ENCODE data around the gene RELA. TPM values are rescaled to one million over a fixed set of nuclear protein-coding genes. Genes with fewer than 3 reads are reported as not detected.

RELA gene
- polyA plus RNA-seq, 3 donors = 21.3 to 67.9 (median 30.9) TPM

GRCh38 chr11:65699306-65699705 lies 36.6 kb upstream of the RELA start:
- Histone ChIP-seq H3K4me1 (ENCODE audit: control insufficient read depth in 1 of 2, insufficient read depth in 2 of 2, low read length in 2 of 2) (no peaks in the 10 kb centered on the region), H3K79me2 (ENCODE audit: insufficient read depth, low read length) (no peaks in the 10 kb centered on the region), H2AFZ (ENCODE audit: insufficient read depth, low read depth, low read length, poor library complexity, severe bottlenecking) (no peak overlapping the region), H3K36me3 (replicated peaks in 1 of 2; ENCODE audit: control insufficient read depth in 1 of 2, insufficient read depth in 2 of 2, low read length in 2 of 2) (no peaks in the 10 kb centered on the region), H3K27ac (ENCODE audit: low read depth in 1 of 2, low read length in 2 of 2) (no peak overlapping the region), H3K9me3 (replicated peaks in 1 of 2; ENCODE audit: control insufficient read depth in 1 of 2, insufficient read depth in 1 of 2, low read length in 2 of 2) (no peaks in the 10 kb centered on the region), H4K20me1 (ENCODE audit: insufficient read depth, low read length) (no peaks in the 10 kb centered on the region), H3K4me2 (replicated peaks; ENCODE audit: extremely low read depth, low read length, poor library complexity, severe bottlenecking) (no peak overlapping the region), H3K4me3 (replicated peaks in 1 of 3; ENCODE audit: low read depth in 2 of 3, low read length in 3 of 3) (no peak overlapping the region), H3K9ac (ENCODE audit: insufficient read depth, low read length, poor library complexity, severe bottlenecking) (no peak overlapping the region), H3K27me3 (ENCODE audit: control insufficient read depth in 2 of 2, insufficient read depth in 2 of 2, low read length in 2 of 2) (no peaks in the 10 kb centered on the region)
- 100% methylated on average over 5 of the region's 7 CpGs for WGBS (ENCODE audit: insufficient coverage)
- Mint-ChIP-seq H3K27ac (no peak overlapping the region), H3K9me3 (peaks cover 0 to 3% (median 0%) of the 10 kb centered on the region in 7 donors), H3K36me3 (no peaks in the 10 kb centered on the region), H3K4me1 (peaks cover 6% of the 10 kb centered on the region), H3K4me3 (no peak overlapping the region), H3K27me3 (ENCODE audit: low read depth in 3 of 3) (peaks cover 0 to 2% (median 2%) of the 10 kb centered on the region in 3 donors)
- no peak for DNase-seq
- no peak for TF ChIP-seq CTCF (IDR thresholded peaks at IDR 0.05)
- intact Hi-C loops (cut with micrococcal nuclease) = no loop called here

- Histone ChIP-seq H4K20me1 (ENCODE audit: insufficient read depth, low read length) (no peaks in the 10 kb centered on the region), H2AFZ (ENCODE audit: insufficient read depth, low read depth, low read length, poor library complexity, severe bottlenecking) (no peak overlapping the region), H3K9ac (ENCODE audit: insufficient read depth, low read length, poor library complexity, severe bottlenecking) (no peak overlapping the region), H3K79me2 (ENCODE audit: insufficient read depth, low read length) (no peaks in the 10 kb centered on the region), H3K4me1 (ENCODE audit: control insufficient read depth in 1 of 2, insufficient read depth in 2 of 2, low read length in 2 of 2) (no peaks in the 10 kb centered on the region), H3K27me3 (ENCODE audit: control insufficient read depth in 2 of 2, insufficient read depth in 2 of 2, low read length in 2 of 2) (no peaks in the 10 kb centered on the region), H3K4me2 (replicated peaks; ENCODE audit: extremely low read depth, low read length, poor library complexity, severe bottlenecking) (no peak overlapping the region), H3K4me3 (replicated peaks in 1 of 3; ENCODE audit: low read depth in 2 of 3, low read length in 3 of 3) (no peak overlapping the region), H3K27ac (ENCODE audit: low read depth in 1 of 2, low read length in 2 of 2) (no peak overlapping the region), H3K9me3 (replicated peaks in 1 of 2; ENCODE audit: control insufficient read depth in 1 of 2, insufficient read depth in 1 of 2, low read length in 2 of 2) (no peaks in the 10 kb centered on the region), H3K36me3 (replicated peaks in 1 of 2; ENCODE audit: control insufficient read depth in 1 of 2, insufficient read depth in 2 of 2, low read length in 2 of 2) (no peaks in the 10 kb centered on the region)
- H3K27ac Mint-ChIP-seq = peak overlapping the region in 1 of 7 donors; percentile 25
- no peak overlapping the region for H3K4me3 Mint-ChIP-seq
- 80% methylated on average over 8 of the region's 8 CpGs for whole genome bisulfite sequencing (ENCODE audit: insufficient coverage)
- no peak for TF ChIP-seq CTCF (IDR thresholded peaks at IDR 0.05)
- H3K4me1 Mint-ChIP-seq = peaks cover 6% of the 10 kb centered on the region
- H3K36me3 Mint-ChIP-seq = no peaks in the 10 kb centered on the region
- H3K9me3 Mint-ChIP-seq = peaks cover 0 to 3% (median 0%) of the 10 kb centered on the region in 7 donors
- H3K27me3 Mint-ChIP-seq (ENCODE audit: low read depth in 3 of 3) = peaks cover 0 to 3% (median 2%) of the 10 kb centered on the region in 3 donors
- DNase-seq = no peak
- intact Hi-C loops (cut with micrococcal nuclease) = no loop called here
These were observed 35.5 kb upstream of the RELA start for GRCh38 chr11:65698205-65698604.

Measured in CD14-positive monocyte (primary cell).